HG02588 (cell line): ENCODE measurements around the gene RNASEH2B.

ENCODE experiments used
- ATAC-seq: cut with Tn5 transposase; IDR thresholded peaks from one replicate; pipeline ENCODE4 v1.9.1; 2021; ENCODE audit warnings: mild to moderate bottlenecking, moderate library complexity; ENCODE audit not compliant: unreplicated experiment

Gene RNASEH2B

GRCh38 chr13:50905256-50905655 is 4.3 kb upstream of the RNASEH2B start:
- no peak for ATAC-seq

GRCh38 chr13:50907781-50908180 is 1.8 kb upstream of the RNASEH2B start:
- no peak for ATAC-seq

- no peak for ATAC-seq
Observed at GRCh38 chr13:50908371-50908770, 1.2 kb upstream of the RNASEH2B start.

GRCh38 chr13:50910485-50910805 is 854 bp downstream of the RNASEH2B start:
- no peak for ATAC-seq

- no peak for ATAC-seq
Observed at GRCh38 chr13:50911081-50911631, 1.6 kb downstream of the RNASEH2B start.

GRCh38 chr13:50911937-50912795 is 2.6 kb downstream of the RNASEH2B start:
- ATAC-seq: peak; percentile 57

GRCh38 chr13:50912851-50913250 is 3.3 kb downstream of the RNASEH2B start:
- ATAC-seq: no peak

- ATAC-seq: no peak
Observed at GRCh38 chr13:50914176-50914700, 4.6 kb downstream of the RNASEH2B start.

GRCh38 chr13:50914848-50915247 is 5.3 kb downstream of the RNASEH2B start:
- ATAC-seq: no peak

- ATAC-seq: no peak
Observed at GRCh38 chr13:50915565-50915964, 6.0 kb downstream of the RNASEH2B start.

GRCh38 chr13:50916701-50917184 is 7.2 kb downstream of the RNASEH2B start:
- ATAC-seq: no peak

- ATAC-seq: no peak
Observed at GRCh38 chr13:50917572-50917971, 8.0 kb downstream of the RNASEH2B start.

- ATAC-seq: no peak
Observed at GRCh38 chr13:50918567-50918966, 9.0 kb downstream of the RNASEH2B start.

GRCh38 chr13:50919277-50919676 is 9.7 kb downstream of the RNASEH2B start:
- ATAC-seq: no peak

- ATAC-seq: no peak
Observed at GRCh38 chr13:50921706-50922105, 12.1 kb downstream of the RNASEH2B start.

GRCh38 chr13:50923272-50923671 is 13.7 kb downstream of the RNASEH2B start:
- no peak for ATAC-seq

GRCh38 chr13:50924025-50924424 is 14.4 kb downstream of the RNASEH2B start:
- ATAC-seq: no peak

GRCh38 chr13:50927701-50928100 is 18.1 kb downstream of the RNASEH2B start:
- ATAC-seq: no peak

GRCh38 chr13:50928102-50928501 is 18.5 kb downstream of the RNASEH2B start:
- ATAC-seq: no peak

- no peak for ATAC-seq
Observed at GRCh38 chr13:50928659-50929462, 19.3 kb downstream of the RNASEH2B start.

GRCh38 chr13:50932091-50932490 is 22.5 kb downstream of the RNASEH2B start:
- ATAC-seq: no peak
